Smooth muscle cell of the coronary artery (primary cell): ENCODE measurements around the gene NUTM2D. TPM values are rescaled to one million over a fixed set of nuclear protein-coding genes. Genes with fewer than 3 reads are reported as not detected.

Source experiments
- total RNA-seq: library from RNA; depleted of rRNA; stranded (reverse); fragments of >200 nt; gene quantifications from 2 replicates; pipeline ENCODE4 v1.2.3, GENCODE V29; 2014; ENCODE audit warnings: low replicate concordance

The NUTM2D gene
- total RNA-seq = 0.82 and 1.4 TPM in 2 replicates

GRCh38 chr10:87357444-87357843, at the start of gene NUTM2D:
Gene NUTM2D (plus strand): TSS chr10:87357744. CDS start chr10:87358266, 522 bp downstream.

Other genes with a start within 250 kb of the NUTM2D start
- 0.12 and 0.15 TPM in 2 replicates for gene NUTM2A, start 132.3 kb upstream of the NUTM2D start, total RNA-seq
- 19.3 and 19.8 TPM in 2 replicates for gene MINPP1, start 147.1 kb downstream of the NUTM2D start, total RNA-seq